ENCODE data around the gene SPRN. TPM values are rescaled to one million over a fixed set of nuclear protein-coding genes. Genes with fewer than 3 reads are reported as not detected.
A peak's percentile ranks its signal among the peaks of the same experiment; 100 is the strongest.

The SPRN gene
- total RNA-seq, 4 donors from 2014 or later = 0.34 to 0.71 TPM; not detected in 2

GRCh38 chr10:133384071-133384470 is 40.4 kb downstream of the SPRN start:
- H3K9me3 ChIP-seq = no peaks in the 10 kb centered on the region
- no peaks in the 10 kb centered on the region for H3K27me3 ChIP-seq
- TF ChIP-seq POLR2AphosphoS5 (IDR thresholded peaks at IDR 0.05) (no peak), EP300 (IDR thresholded peaks at IDR 0.05) (no peak), POLR2A (IDR thresholded peaks at IDR 0.05; ENCODE audit: low read depth) (no peak), CTCF (IDR thresholded peaks at IDR 0.05) (no peak)
- peaks cover 0 to 55% (median 25%) of the 10 kb centered on the region in 4 donors for H3K36me3 ChIP-seq
- peaks cover 7 to 21% (median 15%) of the 10 kb centered on the region in 4 donors for H3K4me1 ChIP-seq
- H3K4me3 ChIP-seq = no peak overlapping the region
- 90% methylated on average over 11 of the region's 13 CpGs for WGBS
- no peak for DNase-seq (ENCODE audit: extremely low spot score)
- H3K27ac ChIP-seq (replicated peaks in 1 of 4) = no peak overlapping the region
- intact Hi-C loops (cut with DNase I) = no loop called here

GRCh38 chr10:133383551-133383950 is 40.9 kb downstream of the SPRN start:
- H3K9me3 ChIP-seq = no peaks in the 10 kb centered on the region
- peaks cover 7 to 21% (median 15%) of the 10 kb centered on the region in 4 donors for H3K4me1 ChIP-seq
- H3K4me3 ChIP-seq = no peak overlapping the region
- WGBS = 96% methylated on average over 4 of the region's 4 CpGs
- TF ChIP-seq CTCF (IDR thresholded peaks at IDR 0.05) = no peak
- TF ChIP-seq POLR2AphosphoS5 (IDR thresholded peaks at IDR 0.05) = no peak
- no peak for TF ChIP-seq EP300 (IDR thresholded peaks at IDR 0.05)
- TF ChIP-seq POLR2A (IDR thresholded peaks at IDR 0.05; ENCODE audit: low read depth) = no peak
- intact Hi-C loops (cut with DNase I) = no loop called here
- no peak overlapping the region for H3K27ac ChIP-seq (replicated peaks in 1 of 4)
- H3K27me3 ChIP-seq = no peaks in the 10 kb centered on the region
- no peak for DNase-seq (ENCODE audit: extremely low spot score)
- H3K36me3 ChIP-seq = peaks cover 0 to 50% (median 22%) of the 10 kb centered on the region in 4 donors

GRCh38 chr10:133381036-133381435 is 43.4 kb downstream of the SPRN start:
- 90% methylated on average over 4 of the region's 8 CpGs for WGBS
- H3K27ac ChIP-seq (replicated peaks in 1 of 4) = no peak overlapping the region
- no peak for DNase-seq (ENCODE audit: extremely low spot score)
- peaks cover 11 to 34% (median 26%) of the 10 kb centered on the region in 4 donors for H3K4me1 ChIP-seq
- no peak overlapping the region for H3K4me3 ChIP-seq
- no peaks in the 10 kb centered on the region for H3K27me3 ChIP-seq
- intact Hi-C loops (cut with DNase I) = no loop called here
- H3K36me3 ChIP-seq = peaks cover 0 to 39% (median 21%) of the 10 kb centered on the region in 4 donors
- TF ChIP-seq POLR2A (IDR thresholded peaks at IDR 0.05; ENCODE audit: low read depth) (no peak), CTCF (IDR thresholded peaks at IDR 0.05) (no peak), EP300 (IDR thresholded peaks at IDR 0.05) (no peak), POLR2AphosphoS5 (IDR thresholded peaks at IDR 0.05) (no peak)
- no peaks in the 10 kb centered on the region for H3K9me3 ChIP-seq

- Histone ChIP-seq H3K36me3 (peaks cover 0 to 34% (median 17%) of the 10 kb centered on the region in 4 donors), H3K4me3 (peak overlapping the region; percentile 74 to 93 (median 87)), H3K4me1 (peaks cover 11 to 34% (median 26%) of the 10 kb centered on the region in 4 donors), H3K9me3 (no peaks in the 10 kb centered on the region), H3K27me3 (no peaks in the 10 kb centered on the region), H3K27ac (replicated peaks in 1 of 4) (peak overlapping the region; percentile 78 to 89 (median 82))
- no peak for DNase-seq (ENCODE audit: extremely low spot score)
- intact Hi-C loops (cut with DNase I) = loop anchor here (5.0 kb wide), 1 partner anchor 68 kb away; no protein-coding TSS in a partner anchor
- TF ChIP-seq CTCF (IDR thresholded peaks at IDR 0.05) = no peak
- no peak for TF ChIP-seq EP300 (IDR thresholded peaks at IDR 0.05)
- TF ChIP-seq POLR2A (IDR thresholded peaks at IDR 0.05; ENCODE audit: low read depth) = no peak
- TF ChIP-seq POLR2AphosphoS5 (IDR thresholded peaks at IDR 0.05) = no peak
- WGBS = 96% methylated on average over 16 of the region's 36 CpGs
These were observed 44.4 kb downstream of the SPRN start for GRCh38 chr10:133379801-133380666.
